NCI-H2227 (cell line): ENCODE measurements around the gene MXRA5.
"Not testable (repeated sequence)": the region's sequence is repeated elsewhere in the genome, so short reads cannot be mapped to it uniquely, and the experiment has no call there.

Source experiments
- DNase-seq: peaks from one replicate; lab custom pipeline; 2025; ENCODE audit not compliant: unreplicated experiment; lab: John Stamatoyannopoulos, UW

MXRA5 gene, protein sequence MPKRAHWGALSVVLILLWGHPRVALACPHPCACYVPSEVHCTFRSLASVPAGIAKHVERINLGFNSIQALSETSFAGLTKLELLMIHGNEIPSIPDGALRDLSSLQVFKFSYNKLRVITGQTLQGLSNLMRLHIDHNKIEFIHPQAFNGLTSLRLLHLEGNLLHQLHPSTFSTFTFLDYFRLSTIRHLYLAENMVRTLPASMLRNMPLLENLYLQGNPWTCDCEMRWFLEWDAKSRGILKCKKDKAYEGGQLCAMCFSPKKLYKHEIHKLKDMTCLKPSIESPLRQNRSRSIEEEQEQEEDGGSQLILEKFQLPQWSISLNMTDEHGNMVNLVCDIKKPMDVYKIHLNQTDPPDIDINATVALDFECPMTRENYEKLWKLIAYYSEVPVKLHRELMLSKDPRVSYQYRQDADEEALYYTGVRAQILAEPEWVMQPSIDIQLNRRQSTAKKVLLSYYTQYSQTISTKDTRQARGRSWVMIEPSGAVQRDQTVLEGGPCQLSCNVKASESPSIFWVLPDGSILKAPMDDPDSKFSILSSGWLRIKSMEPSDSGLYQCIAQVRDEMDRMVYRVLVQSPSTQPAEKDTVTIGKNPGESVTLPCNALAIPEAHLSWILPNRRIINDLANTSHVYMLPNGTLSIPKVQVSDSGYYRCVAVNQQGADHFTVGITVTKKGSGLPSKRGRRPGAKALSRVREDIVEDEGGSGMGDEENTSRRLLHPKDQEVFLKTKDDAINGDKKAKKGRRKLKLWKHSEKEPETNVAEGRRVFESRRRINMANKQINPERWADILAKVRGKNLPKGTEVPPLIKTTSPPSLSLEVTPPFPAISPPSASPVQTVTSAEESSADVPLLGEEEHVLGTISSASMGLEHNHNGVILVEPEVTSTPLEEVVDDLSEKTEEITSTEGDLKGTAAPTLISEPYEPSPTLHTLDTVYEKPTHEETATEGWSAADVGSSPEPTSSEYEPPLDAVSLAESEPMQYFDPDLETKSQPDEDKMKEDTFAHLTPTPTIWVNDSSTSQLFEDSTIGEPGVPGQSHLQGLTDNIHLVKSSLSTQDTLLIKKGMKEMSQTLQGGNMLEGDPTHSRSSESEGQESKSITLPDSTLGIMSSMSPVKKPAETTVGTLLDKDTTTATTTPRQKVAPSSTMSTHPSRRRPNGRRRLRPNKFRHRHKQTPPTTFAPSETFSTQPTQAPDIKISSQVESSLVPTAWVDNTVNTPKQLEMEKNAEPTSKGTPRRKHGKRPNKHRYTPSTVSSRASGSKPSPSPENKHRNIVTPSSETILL (N-terminal part only)

DNA sequence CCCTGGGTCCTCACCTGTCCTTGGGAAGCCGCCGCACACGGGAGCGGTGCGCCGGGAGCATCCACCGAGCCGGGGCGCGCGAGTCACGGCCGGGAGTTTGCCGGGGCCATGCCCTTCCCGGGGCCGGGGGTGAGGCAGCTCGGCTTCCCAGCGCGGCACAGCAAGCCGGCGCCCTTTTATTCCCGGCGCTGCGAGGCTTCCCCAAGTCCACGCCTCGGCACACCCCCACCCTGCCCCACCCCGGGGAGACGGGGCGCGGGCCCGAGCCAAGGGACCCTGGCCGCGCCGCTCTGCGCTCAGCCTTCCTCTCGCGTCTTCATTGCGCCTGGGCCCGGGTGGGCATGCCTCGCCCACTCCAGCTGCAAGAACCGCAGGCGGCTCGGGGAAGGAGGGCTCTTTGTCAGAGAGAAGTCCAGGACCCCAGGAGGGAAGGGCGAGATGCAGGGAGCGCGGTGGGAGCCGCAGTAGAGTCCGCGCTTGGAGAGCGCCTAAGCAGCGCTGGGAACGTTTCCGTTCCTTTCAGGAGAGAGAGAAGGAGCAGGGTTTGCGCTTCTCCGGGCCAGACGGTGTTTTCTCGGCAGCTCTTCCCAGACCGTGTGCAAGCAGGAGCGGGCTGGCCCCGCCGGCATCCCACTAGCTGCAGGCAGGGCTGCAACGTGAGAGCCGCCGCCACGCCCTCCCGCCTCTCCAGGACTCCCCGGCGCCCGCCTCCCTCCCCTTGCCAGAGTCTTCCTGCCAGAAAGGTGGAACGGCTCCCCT, at the start of gene MXRA5:
TSS of gene MXRA5 (minus strand) at position 152 of the 759 bp plus-strand sequence. CDS start 2,819 bp downstream, outside the sequence.
- DNase-seq, result peak; percentile 68

DNA sequence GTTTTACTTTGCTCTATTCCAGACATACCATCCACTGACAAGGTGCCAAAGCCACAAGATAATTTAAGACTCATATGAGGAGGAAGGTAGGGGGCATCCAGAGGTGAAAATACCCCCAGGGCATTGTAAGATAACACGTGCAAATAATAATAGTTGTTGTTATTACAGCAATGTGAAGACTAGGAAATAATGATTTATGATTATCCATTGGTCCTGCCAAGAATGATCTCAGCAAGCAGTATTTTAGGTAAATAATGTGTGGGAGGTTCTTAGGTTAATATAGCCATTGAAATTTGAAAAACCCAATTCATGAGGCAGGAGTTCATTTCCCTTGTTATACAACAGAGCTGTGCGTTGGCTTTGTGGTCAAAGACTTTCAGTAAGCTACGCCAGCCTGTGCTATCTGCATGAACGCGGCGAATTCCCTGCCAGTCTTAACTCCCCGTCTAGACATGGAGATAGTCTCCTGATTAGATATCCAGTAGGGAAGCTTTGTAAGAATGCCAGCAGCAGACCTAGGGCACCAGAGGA, 47.2 kb upstream of the MXRA5 start:
- DNase-seq, result no peak

DNA sequence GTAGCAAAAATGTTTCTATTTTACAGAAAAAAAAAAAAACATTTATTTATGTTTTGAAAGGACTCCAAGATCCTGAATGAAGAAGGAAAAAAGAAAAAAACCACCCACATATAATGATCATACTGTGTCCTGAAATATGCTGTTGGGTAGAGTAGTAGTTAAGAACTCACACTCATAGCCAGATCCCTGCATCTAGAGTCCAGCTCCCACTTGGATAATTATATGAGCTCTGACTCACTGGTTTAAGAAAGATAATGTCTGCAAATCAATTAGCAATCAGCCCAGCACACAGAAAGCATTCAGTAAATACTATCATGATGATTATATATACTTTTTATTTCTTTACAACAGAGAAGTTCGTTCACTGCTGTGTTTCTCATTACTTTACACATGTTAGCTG, 46.7 kb upstream of the MXRA5 start:
- no peak for DNase-seq

DNA sequence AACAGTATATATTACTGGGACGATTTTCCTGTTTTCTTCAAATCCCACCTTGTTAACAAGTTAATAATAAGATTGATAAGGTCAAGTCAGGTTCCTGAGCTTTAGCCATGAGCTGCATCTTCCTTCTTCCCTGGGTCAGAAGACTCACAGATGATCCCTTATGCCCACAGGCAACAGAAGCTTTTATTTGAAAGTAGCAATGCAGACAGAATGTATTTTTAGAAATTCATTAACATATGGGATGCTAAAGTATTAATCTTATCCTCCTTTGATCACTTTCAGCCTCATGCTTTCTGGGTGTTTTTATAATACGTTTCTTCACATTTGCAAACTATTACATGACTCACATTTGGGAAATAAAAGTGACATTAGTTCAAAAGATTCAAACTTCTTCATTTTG, 42.0 kb upstream of the MXRA5 start:
- DNase-seq, result no peak

DNA sequence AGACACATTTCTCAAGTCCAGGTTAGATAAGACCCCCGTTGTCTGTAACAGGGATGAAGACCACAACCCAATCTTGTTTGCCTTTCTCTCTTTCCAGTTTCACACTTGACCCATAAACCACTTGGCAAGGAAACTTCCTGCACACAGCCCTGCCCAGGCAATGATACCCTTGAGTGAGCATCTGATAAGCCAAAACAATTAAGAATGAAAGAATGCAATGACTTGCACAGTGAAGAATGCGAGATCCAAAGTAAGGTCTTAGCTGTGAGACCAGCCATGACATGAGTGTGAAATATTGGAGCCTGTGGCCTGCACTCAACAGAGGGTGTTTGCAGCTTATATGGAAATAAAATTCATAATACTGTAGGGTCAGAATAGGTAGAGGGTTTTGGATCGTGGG, 37.9 kb upstream of the MXRA5 start:
- no peak for DNase-seq

DNA sequence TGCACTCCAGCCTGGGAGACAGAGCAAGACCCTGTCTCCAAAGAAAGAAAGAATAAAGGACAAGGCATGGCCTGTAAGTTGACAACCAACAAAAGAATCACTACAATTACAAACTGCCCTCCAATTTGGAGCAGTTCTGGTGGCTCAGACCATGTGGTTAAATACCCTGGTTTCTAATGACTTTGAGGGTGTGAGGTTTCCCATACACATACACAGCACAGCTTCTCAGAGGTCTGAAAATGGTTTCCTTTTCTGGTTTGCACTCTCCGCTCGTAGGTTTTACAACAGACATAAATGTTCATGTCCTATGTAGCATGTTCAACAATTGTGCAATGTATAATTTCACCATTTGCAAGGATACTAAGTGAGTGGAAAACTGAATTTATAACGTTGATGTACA, 34.2 kb upstream of the MXRA5 start:
- no peak for DNase-seq

DNA sequence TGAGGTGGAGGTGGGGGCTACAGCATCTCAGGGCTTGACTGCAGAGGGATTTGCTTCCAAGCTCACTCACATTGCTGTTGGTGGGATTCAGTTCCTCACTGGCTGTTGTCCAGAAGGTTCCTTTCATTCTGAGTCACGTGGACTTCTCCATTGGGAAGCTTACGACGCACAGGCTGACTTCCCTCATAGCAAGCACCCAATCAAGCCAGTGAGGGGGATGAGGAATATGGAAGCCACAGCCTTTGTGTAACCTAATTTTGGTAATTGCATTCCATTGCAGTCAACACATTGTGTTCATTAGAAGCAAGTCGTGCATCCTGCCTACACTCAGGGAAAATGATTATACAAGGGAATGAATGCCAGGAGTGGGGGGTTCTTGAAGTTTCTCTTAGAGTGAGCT, 32.7 kb upstream of the MXRA5 start:
- DNase-seq, result no peak

DNA sequence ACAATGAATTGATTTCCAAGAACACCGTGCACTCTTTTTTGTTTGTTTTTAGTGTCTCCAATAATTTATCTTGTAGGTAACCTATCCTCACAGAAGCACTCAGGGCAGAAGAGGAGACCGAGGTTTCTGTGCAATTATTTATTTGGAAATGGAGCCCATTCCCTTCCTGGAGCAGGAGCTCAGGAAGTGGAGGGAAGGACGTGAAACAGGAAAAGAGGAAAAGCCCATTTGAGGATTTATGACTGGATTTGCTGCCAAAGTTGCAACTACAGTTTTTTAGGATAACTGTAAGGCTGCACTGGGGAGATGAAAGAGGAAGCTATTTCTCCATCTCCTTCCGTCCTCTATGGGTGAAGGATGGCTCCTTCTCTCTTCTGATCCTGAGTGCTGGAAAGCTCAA, 31.7 kb upstream of the MXRA5 start:
- DNase-seq, result no peak

DNA sequence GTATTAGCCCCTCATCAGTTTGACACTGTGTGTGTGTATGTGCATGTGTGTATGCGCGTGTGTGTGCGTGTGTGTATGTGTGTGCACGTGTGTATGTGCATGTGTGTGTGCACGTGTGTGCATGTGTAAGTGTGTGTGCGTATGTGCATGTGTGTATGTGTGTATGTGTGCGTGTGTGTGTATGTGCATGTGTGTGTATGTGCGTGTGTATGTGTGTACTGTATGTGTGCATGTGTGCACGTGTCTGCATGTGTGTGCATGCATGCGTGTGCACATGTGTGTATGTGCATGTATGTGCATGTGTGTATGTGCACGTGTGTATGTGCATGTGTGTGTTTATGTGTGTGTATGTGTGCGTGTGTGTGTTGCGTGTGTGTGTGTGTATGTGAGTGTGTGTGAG, 31.1 kb upstream of the MXRA5 start:
- no peak for DNase-seq

DNA sequence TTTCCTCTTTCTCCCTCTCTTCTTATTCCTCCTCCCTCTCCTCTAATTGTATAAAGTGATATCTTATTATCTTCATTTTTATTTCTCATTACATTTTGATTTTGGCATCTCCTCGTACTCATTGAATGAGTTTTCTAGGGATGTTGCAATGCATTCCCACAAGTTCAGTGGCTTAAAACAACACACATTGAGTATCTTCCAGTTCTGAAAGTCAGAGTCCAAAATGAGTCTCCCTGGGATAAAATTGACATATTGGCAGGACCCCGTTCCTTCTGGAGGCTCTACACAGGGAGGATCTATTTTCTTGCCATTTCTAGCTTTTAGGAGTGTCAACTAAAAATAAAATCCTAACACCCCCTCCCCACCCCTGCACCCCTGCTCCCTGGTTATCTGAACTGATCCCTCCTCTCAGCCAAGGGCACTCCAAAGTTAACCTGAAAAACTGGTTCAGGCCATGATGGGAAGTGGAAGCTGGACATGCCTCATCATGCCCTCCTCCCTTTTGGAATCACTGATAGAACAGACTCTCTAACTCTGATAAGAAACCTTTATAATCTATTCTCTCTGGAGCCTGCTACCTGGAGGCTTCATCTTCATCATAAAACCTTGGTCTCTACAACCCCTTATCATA, 29.5 kb upstream of the MXRA5 start:
- not testable (repeated sequence) for DNase-seq

DNA sequence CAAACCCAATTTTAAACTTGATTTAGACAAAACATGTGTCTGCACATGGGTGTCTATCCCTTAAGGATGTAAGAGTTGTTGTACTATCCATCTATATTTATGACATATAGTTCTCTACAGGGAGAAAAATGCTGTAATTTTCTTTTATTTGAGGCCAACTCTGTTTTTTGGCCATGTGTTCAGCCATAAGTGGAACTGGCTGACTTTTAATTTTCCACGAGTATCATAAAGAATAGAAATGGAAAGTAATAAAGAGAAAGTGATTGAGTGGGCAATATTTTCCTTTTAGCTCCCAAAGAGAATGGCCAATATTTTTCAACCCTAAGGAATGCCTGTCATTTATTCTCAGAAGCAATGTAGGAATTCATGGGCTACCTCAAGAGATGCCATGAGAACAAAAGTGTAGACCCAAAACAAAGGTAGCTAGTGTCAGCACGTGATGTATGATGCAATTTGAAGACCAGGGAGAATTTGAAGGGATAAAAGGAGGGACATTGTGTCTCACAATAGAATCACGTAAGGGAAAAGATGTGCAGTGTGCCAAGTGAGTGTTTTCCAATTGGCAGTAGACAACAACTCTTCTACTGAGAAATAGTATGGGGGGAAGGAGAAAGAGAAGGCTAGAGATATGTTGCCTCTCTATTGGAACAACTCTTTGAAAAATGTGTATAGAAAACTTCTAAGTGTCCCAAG, 27.8 kb upstream of the MXRA5 start:
- DNase-seq, result no peak

DNA sequence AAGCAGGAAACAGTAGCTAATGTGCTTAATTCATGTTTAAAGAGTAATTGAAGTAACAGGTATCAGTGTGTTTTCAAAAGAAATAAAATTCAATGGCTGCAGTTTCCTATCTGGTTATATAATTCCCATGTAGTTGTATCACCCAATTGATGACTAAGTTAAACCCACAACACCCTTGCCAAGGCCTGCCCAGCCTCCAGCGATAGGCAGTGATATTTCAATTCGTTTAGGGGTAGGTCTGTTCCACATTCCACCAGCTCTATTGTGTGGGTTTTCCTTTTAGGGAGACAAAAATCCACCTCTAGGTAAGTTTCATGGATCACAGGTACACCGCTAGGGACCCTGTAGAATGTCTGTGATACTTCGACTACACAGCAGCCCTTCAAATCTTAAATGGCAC, 24.7 kb upstream of the MXRA5 start:
- DNase-seq, result no peak

DNA sequence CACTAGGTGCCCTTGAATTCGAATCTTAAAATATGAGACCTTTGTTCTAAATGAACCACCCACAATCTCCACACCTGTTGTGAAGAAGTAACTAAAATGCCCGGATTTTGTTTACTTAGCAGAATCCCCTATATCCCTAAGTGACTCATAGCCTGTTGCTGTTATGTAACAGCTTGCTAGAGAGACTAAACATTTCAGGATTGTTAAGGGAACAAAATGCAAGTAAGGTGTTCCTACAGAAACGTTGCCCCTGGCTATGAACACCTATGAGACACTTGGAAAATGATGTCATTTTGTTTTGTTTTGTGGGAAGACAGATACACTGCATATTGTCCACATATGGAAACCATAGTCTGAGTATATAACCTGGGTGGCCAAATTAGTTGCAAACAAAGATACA, 24.2 kb upstream of the MXRA5 start:
- DNase-seq, result no peak

DNA sequence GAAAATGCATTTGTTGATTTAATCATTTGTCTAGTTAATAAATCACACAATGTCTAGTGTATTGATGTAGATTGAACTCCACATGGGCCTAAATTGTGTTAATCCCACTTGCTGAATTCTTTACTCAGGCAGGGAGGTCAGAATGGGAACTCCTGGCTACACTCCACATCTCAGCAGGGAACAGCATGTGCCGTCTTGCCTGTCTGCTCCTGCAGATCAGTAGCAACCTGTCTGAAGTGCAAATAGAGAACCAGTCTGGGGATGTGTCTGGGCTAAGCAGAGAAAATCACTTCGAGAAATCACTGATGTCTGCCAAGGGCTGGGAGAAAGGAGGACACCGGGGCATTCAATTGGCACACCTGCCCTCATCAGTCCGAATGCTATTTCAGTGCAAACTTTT, 16.5 kb upstream of the MXRA5 start:
- DNase-seq, result no peak

DNA sequence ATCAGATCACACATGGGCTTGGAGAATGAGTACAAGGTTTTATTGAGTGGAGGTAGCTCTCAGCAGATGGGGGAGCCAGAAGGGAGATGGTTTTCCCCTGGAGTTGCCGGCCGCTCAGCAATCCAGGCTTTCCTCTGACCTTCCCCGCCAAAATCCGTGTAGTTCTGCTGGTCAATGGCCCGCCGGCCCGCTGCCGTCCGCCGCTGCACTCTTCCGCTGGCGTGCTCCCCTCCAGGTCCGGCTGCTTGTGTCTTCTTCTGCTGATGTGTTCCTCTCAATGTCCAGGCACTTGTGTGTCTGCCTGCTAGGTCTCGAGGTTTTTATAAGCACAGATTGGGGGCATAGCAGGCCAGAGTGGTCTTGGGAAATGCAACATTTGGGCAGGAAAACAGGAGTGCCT, 14.4 kb upstream of the MXRA5 start:
- DNase-seq, result peak; percentile 29

DNA sequence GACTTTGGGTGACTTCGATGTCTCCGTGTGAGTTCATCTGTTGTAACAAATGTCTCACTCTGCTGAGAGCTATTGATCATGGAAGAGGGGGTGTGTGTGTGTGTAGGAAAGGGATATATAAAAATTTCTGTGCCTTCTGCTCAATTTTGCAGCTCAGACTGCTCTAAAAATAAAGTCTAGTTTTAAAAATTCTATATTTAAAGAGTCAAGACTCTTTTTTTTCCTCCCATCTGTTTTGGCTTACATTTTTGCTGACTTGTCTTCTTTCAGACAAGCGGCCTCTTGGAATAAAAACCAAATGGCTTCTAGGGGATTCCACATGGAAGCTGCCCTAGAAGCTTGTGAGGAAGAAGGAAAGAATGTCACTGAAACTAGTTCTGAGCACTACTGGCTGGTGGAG, 6.3 kb upstream of the MXRA5 start:
- DNase-seq, result not testable (repeated sequence)

DNA sequence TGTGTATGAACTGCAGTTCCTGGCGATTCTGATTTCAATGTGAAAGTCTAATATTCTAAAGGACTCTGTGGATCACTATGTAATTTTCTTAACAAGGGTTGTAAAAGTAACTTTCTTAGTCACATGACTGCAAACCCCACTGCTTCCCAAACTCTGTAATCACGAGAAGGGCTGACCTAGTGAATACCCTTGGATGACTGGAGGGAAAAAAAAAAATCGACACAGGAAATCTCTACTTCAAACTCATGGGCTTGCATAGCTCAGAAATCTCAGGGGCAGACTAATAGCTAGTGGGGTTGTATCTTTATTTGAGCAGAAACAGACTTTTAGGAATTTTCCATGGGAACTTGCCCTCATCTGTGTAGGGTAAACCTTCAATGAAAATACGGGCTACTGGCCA, 4.8 kb upstream of the MXRA5 start:
- no peak for DNase-seq

DNA sequence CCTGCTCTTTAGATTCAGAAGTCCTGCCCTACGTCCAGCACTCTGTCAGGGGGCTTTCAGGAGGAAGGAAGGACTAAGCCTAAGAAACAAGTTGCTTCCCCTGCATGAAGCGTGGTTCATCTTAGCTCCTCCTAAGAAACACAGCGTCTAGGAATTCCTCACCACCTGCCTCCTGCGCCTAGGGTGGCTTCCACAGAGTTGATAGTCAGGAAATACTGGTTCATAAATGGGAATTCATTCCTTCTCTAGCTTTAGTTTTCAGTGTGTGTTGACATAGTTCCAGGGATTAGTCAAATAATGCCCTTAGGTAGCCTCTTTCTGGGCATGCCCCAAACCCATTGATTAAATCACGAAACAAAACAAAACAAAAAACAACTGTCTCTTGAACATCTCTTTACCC, 1.7 kb upstream of the MXRA5 start:
- no peak for DNase-seq
